ENCODE measurements around the gene DNAJC5. TPM values are rescaled to one million over a fixed set of nuclear protein-coding genes. Genes with fewer than 3 reads are reported as not detected.
"Not testable (repeated sequence)": the region's sequence is repeated elsewhere in the genome, so short reads cannot be mapped to it uniquely, and the experiment has no call there.

DNAJC5 gene
- total RNA-seq, 2 experiments from 2014 or later = 48.3 to 49.2 TPM

- DNase-seq (no peak), ATAC-seq (ENCODE audit: low read depth) (no peak)
- H3K4me1 Mint-ChIP-seq = peaks cover 8% of the 10 kb centered on the region
- no peak overlapping the region for H3K27ac Mint-ChIP-seq
- peaks cover 7% of the 10 kb centered on the region for H3K36me3 Mint-ChIP-seq
- H3K4me3 Mint-ChIP-seq = no peak overlapping the region
- POLR2A ChIA-PET = no interaction called here
- H3K27me3 Mint-ChIP-seq = peaks cover 4% of the 10 kb centered on the region
- H3K9me3 Mint-ChIP-seq = no peaks in the 10 kb centered on the region
Measured at GRCh38 chr20:63966172-63966943, 71.4 kb downstream of the DNAJC5 start.

- DNase-seq = no peak
- peaks cover 8% of the 10 kb centered on the region for H3K4me1 Mint-ChIP-seq
- no peaks in the 10 kb centered on the region for H3K9me3 Mint-ChIP-seq
- H3K4me3 Mint-ChIP-seq = no peak overlapping the region
- H3K27ac Mint-ChIP-seq = no peak overlapping the region
- POLR2A ChIA-PET = no interaction called here
- ATAC-seq (ENCODE audit: low read depth) = no peak
- H3K27me3 Mint-ChIP-seq = peaks cover 4% of the 10 kb centered on the region
- peaks cover 7% of the 10 kb centered on the region for H3K36me3 Mint-ChIP-seq
Measured at GRCh38 chr20:63966944-63967322, 72.0 kb downstream of the DNAJC5 start.

GRCh38 chr20:63967330-63968135 is 72.6 kb downstream of the DNAJC5 start:
- DNase-seq = no peak
- no peak for ATAC-seq (ENCODE audit: low read depth)
- H3K4me3 Mint-ChIP-seq = no peak overlapping the region
- H3K4me1 Mint-ChIP-seq = peaks cover 10% of the 10 kb centered on the region
- H3K9me3 Mint-ChIP-seq = no peaks in the 10 kb centered on the region
- peaks cover 4% of the 10 kb centered on the region for H3K27me3 Mint-ChIP-seq
- peaks cover 7% of the 10 kb centered on the region for H3K36me3 Mint-ChIP-seq
- POLR2A ChIA-PET = interaction anchor here (1.4 to 1.5 kb wide), 2 partner anchors 11 to 12 kb away, joined by 4 to 6 read pairs; partner anchors contain the start of genes SAMD10 and UCKL1
- no peak overlapping the region for H3K27ac Mint-ChIP-seq

- Mint-ChIP-seq H3K9me3 (no peaks in the 10 kb centered on the region), H3K27me3 (peaks cover 4% of the 10 kb centered on the region), H3K27ac (peak overlapping the region; percentile 84), H3K4me1 (peaks cover 14% of the 10 kb centered on the region), H3K36me3 (peaks cover 8% of the 10 kb centered on the region), H3K4me3 (peak overlapping the region; percentile 86)
- no peak for DNase-seq
- no peak for ATAC-seq (ENCODE audit: low read depth)
- POLR2A ChIA-PET = interaction anchor here (0.8 to 1.5 kb wide), 5 partner anchors 9 to 93 kb away, joined by 3 to 6 read pairs (median 4); partner anchors contain the start of genes SAMD10 and UCKL1
Measured at GRCh38 chr20:63968136-63968927, 73.4 kb downstream of the DNAJC5 start.

GRCh38 chr20:63968928-63969760 is 74.2 kb downstream of the DNAJC5 start:
- Mint-ChIP-seq H3K9me3 (no peaks in the 10 kb centered on the region), H3K36me3 (peaks cover 8% of the 10 kb centered on the region), H3K27me3 (peaks cover 4% of the 10 kb centered on the region), H3K4me3 (peak overlapping the region; percentile 86), H3K4me1 (peaks cover 18% of the 10 kb centered on the region), H3K27ac (peak overlapping the region; percentile 84)
- DNase-seq (peak; percentile 64), ATAC-seq (ENCODE audit: low read depth) (peak; percentile 19)
- POLR2A ChIA-PET = interaction anchor here (0.8 to 1.5 kb wide), 5 partner anchors 9 to 94 kb away, joined by 3 to 6 read pairs (median 4); partner anchors contain the start of genes SAMD10 and UCKL1

GRCh38 chr20:63969838-63970713 is 75.2 kb downstream of the DNAJC5 start, which contains the start of gene ZNF512B:
Gene ZNF512B (minus strand): TSS chr20:63969930. CDS start chr20:63967950, 1,980 bp downstream.
- peaks cover 4% of the 10 kb centered on the region for H3K27me3 Mint-ChIP-seq
- H3K36me3 Mint-ChIP-seq = peaks cover 13% of the 10 kb centered on the region
- ATAC-seq (ENCODE audit: low read depth) (peak; percentile 27), DNase-seq (peak; percentile 63)
- H3K27ac Mint-ChIP-seq = peak within 1 kb of the TSS; percentile 84
- POLR2A ChIA-PET = interaction anchor here (0.7 kb wide), 1 partner anchor 9 kb away, joined by 3 read pairs; the partner anchor contains the start of gene SAMD10
- H3K4me3 Mint-ChIP-seq = peak within 1 kb of the TSS; percentile 86
- H3K9me3 Mint-ChIP-seq = no peaks in the 10 kb centered on the region
- peaks cover 18% of the 10 kb centered on the region for H3K4me1 Mint-ChIP-seq

GRCh38 chr20:63970714-63971431 is 75.9 kb downstream of the DNAJC5 start:
- Mint-ChIP-seq H3K9me3 (no peaks in the 10 kb centered on the region), H3K4me3 (peak overlapping the region; percentile 55), H3K36me3 (peaks cover 13% of the 10 kb centered on the region), H3K4me1 (peaks cover 18% of the 10 kb centered on the region), H3K27ac (peak overlapping the region; percentile 82), H3K27me3 (peaks cover 4% of the 10 kb centered on the region)
- POLR2A ChIA-PET = interaction anchor here (1.2 kb wide), 1 partner anchor 10 kb away, joined by 3 read pairs; the partner anchor contains the start of gene PRPF6
- ATAC-seq (ENCODE audit: low read depth) = no peak
- DNase-seq = no peak

GRCh38 chr20:63971960-63972311 is 77.0 kb downstream of the DNAJC5 start:
- Mint-ChIP-seq H3K4me1 (peaks cover 27% of the 10 kb centered on the region), H3K36me3 (peaks cover 16% of the 10 kb centered on the region)
- H3K27ac Mint-ChIP-seq; ATAC-seq (ENCODE audit: low read depth); H3K4me3 Mint-ChIP-seq; DNase-seq; H3K27me3 Mint-ChIP-seq; H3K9me3 Mint-ChIP-seq: not testable (repeated sequence)
- POLR2A ChIA-PET = interaction anchor here (1.2 kb wide), 1 partner anchor 9 kb away, joined by 3 read pairs; the partner anchor contains the start of gene PRPF6

- Mint-ChIP-seq H3K4me3 (no peak overlapping the region), H3K9me3 (no peaks in the 10 kb centered on the region), H3K27ac (peak overlapping the region; percentile 11), H3K36me3 (peaks cover 16% of the 10 kb centered on the region), H3K27me3 (peaks cover 4% of the 10 kb centered on the region), H3K4me1 (peaks cover 32% of the 10 kb centered on the region)
- ATAC-seq (ENCODE audit: low read depth) (no peak), DNase-seq (no peak)
- POLR2A ChIA-PET = interaction anchor here (1.2 to 2.1 kb wide), 2 partner anchors 8 to 16 kb away, joined by 3 to 11 read pairs; partner anchors contain the start of genes PRPF6 and UCKL1
Measured at GRCh38 chr20:63972312-63973159, 77.6 kb downstream of the DNAJC5 start.

- POLR2A ChIA-PET = interaction anchor here (1.1 to 2.1 kb wide), 2 partner anchors 16 to 65 kb away, joined by 4 to 11 read pairs; partner anchors contain the start of gene UCKL1
- no peak overlapping the region for H3K4me3 Mint-ChIP-seq
- H3K9me3 Mint-ChIP-seq = no peaks in the 10 kb centered on the region
- ATAC-seq (ENCODE audit: low read depth) = no peak
- H3K27ac Mint-ChIP-seq = peak overlapping the region; percentile 11
- H3K27me3 Mint-ChIP-seq = peaks cover 4% of the 10 kb centered on the region
- H3K36me3 Mint-ChIP-seq = peaks cover 16% of the 10 kb centered on the region
- peaks cover 38% of the 10 kb centered on the region for H3K4me1 Mint-ChIP-seq
- no peak for DNase-seq
Measured at GRCh38 chr20:63973160-63973479, 78.2 kb downstream of the DNAJC5 start.
